GM18499 (cell line): Measurements from ENCODE around the gene SDHA.

ENCODE experiments used
- ATAC-seq: cut with Tn5 transposase; IDR thresholded peaks from one replicate; pipeline ENCODE4 v1.9.1; 2021; ENCODE audit warnings: moderate number of reproducible peaks; ENCODE audit not compliant: insufficient read depth, unreplicated experiment

Gene SDHA

DNA sequence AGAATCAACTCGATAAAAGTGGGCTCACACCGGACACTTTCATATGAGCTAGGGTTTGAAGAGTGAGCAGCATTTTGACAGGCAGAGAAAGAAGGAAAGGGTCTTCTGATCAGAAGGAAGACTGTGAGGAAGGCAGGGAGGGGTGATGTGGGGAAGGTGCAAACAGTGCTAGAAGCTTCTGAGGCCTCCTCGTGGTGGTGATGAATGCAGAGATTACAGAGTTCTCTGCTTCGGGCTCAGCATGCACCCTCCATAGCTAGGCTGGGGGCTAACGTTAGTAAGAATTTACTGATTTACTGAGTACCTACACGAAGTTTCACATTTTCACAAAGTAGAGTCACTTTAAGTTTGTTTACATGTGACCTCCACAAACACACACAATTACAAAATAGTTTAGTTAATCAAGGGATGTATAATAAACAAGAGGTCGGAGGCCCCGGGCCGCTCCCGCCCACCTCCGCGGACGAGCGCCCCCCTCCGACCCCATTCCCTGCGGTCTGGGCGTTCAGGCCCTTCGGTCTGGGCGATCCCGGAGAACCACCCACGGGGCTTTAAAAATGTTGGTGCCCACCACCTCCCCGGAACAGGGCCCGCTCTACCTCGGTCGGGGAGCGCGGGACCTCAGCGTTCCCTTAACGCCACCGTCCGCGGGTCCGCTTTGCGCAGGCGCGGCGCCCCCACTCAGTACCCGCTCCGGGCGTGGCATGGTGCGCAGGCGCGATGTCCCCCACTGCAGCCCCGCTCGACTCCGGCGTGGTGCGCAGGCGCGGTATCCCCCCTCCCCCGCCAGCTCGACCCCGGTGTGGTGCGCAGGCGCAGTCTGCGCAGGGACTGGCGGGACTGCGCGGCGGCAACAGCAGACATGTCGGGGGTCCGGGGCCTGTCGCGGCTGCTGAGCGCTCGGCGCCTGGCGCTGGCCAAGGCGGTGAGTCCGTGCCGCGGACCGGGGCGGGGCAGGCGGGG lies at the start of gene SDHA, which contains the start of gene CCDC127:
Gene SDHA, plus strand, starts transcription at position 827 of the 963 bp plus-strand sequence. Its CDS starts 36 bp downstream, at position 863.
Gene CCDC127, minus strand, starts transcription at position 660 of the 963 bp plus-strand sequence. CDS start 1,304 bp downstream, outside the sequence.
- peak; percentile 34 for ATAC-seq

GRCh38 chr5:169071-169727 lies 48.9 kb upstream of the SDHA start:
- ATAC-seq = no peak

- ATAC-seq = no peak
These were observed 48.4 kb upstream of the SDHA start for GRCh38 chr5:169728-170094.

DNA sequence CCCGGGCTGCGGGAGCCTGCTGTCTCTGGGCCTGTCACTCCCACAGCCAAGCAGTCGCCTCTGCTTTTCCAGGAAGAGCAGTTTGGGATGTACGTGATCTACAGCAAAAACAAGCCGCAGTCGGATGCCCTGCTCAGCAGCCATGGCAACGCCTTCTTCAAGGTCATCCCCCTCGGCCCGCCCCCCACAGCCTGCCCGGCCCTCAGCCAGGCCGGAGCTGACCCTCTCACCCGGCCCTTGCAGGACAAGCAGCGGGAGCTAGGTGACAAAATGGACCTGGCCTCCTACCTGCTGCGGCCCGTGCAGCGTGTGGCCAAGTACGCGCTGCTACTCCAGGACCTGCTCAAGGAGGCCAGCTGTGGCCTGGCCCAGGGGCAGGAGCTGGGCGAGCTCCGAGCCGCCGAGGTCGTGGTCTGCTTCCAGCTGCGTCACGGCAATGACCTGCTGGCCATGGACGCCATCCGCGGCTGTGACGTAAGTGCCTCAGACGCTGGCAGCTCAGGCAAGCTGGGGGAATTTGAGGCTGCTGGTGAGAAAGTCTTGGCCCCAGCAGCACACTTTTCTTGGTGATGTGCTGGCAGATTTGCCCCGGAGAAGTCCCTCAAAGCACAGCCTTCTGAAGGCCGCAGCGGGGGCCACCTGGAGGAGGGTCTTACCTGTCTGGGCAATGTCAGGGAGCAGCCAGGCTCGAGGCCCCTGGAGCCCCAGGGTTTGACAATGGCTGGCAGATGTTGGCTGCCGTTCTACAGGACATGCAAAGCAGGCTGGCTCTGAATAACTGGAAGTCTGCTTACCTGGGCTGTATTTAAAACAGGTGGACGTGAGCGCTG lies 46.9 kb upstream of the SDHA start:
- ATAC-seq = no peak

GRCh38 chr5:171801-172331 lies 46.3 kb upstream of the SDHA start:
- no peak for ATAC-seq

- no peak for ATAC-seq
These were observed 45.7 kb upstream of the SDHA start for GRCh38 chr5:172421-172820.

DNA sequence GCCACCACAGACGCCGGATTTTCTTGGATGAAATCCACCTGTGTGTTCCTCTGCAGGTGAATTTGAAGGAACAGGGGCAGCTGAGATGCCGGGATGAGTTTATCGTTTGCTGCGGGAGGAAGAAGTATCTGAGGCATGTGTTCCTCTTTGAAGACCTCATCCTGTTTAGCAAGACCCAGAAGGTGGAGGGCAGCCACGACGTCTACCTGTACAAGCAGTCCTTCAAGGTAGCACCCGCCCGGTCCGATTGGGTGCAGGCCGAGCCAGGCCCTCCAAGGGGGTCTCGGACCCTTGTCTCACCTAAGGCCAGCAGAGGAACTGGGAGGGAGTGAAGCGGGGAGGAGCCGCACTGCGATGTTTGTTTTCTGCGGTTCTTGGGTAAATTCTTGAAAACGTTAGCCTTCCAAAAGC lies 45.3 kb upstream of the SDHA start:
- no peak for ATAC-seq

GRCh38 chr5:173392-174290 lies 44.5 kb upstream of the SDHA start:
- ATAC-seq = no peak

DNA sequence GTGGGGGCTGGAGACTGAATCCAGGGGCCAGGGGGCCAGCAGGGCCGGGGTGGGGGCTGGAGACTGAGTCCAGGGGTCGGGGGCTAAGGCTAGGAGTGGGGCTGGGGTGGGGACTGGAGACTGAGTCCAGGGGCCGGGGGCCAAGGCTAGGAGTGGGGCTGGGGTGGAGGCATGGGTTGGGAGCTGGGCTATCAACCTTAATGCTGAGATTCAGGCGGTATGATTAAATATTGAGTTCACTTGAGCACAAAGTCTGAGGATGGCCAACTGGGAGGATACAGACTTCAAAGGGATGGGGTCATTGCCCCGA lies 43.9 kb upstream of the SDHA start:
- no peak for ATAC-seq

DNA sequence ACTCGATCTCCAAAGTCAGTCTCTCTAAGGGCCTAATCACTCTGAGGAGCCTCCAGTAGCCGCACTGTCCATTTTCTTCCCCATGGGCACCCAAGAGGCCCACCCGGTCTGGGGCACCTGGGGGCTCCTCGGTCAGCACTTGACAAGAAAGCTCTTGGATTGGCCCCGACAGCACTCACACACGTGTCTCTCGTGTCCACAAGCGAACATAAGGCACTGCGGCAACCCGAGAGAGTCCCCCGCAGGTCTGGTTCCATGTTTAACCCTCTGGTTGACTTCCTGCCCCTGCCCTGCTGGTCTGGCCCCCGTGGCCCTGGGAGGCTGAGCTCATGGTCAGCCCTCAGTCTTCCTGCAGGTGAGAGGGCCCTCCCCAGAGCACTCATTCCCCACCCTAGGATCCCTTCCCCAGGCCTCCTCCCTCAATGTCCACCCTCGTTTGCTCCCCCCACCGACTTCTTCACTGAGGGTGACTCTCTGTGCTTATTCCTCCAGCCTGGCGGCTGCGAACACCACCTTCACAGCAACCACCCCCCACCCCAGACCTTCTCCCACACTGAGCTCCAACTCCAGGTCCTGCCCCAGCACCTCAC lies 43.1 kb upstream of the SDHA start:
- ATAC-seq = no peak

DNA sequence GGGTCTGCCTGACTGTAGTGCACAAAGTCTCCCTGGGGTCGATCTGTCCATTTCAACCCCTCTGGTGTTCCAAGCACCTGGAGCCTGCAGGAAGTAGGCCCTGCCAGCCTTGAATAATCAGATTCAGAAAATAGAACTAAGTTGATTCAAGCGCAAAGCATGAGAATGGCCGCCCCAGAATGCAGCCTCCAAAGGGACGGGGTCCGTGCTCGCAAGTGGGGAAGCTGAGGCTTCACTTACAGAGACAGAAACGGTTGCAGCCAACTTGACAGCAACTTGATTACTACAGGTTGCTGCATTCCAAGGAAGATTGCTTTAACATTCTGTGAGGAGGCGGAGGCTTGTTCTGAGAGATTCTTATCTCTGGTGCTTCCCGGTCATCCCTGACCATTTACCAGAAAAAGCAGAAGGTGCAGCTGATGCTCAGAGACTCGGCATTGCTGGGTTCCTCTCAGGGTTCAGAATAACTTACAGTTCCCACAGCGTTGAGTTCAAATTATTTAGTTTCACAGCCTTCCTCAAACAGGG lies 41.8 kb upstream of the SDHA start:
- no peak for ATAC-seq

DNA sequence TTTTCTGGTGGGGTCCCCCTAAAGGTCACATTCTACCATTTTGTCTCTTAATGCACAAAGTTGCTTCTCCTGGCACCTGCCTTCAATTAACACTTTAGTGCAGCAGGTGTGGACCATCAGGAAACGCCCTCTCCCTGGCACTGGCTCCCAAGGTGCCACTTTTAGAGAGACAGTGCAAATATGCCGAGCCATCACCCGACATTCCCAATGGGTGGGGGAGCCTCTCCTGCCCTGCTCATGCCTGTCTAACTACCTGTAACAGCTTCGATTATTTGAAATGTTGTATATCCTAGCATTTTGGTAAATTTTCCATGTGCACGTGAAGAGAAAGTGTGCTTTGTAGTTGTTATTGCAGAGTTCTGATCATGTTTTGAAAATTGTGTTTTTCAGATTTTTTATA lies 40.0 kb upstream of the SDHA start:
- ATAC-seq = no peak

DNA sequence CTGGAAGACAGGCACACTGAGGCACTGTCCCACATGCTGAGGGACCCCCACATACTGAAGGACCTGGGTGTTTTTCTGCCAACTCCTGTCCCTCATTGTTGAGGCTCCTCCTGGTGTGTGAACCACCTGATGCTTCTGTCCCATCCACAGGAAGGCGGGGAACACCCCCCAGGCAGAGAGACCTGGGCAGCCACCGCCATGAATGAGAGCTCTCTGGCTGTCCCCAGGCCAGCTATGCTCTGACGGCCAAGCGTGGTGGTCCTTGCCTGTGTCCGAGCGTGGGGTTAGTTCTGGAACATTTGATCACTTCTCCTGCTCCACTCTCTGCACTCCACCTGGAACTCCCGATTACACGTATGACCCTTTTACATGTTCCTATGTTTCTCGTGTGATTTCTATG lies 38.7 kb upstream of the SDHA start:
- no peak for ATAC-seq

GRCh38 chr5:180286-180918 lies 37.7 kb upstream of the SDHA start:
- no peak for ATAC-seq

DNA sequence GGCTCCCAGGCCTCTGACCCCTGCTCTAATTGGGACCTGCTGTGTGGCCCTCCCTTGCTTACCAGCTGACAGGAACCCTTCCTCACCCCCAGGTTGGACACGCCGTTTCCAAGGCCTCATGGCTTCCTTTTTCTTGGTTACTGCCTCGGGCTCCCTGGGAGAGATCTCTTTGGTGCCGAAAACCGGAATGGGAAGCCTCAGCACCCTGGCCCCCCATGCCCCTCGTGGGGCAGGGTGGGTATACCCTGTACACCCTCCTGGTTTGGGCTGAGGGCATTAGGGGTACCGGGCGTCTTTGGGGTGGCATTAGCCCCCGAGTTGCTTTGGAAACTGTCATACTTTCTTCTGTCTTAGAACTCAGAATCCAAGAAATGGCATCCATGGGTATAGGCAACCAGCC lies 37.0 kb upstream of the SDHA start:
- ATAC-seq = no peak

- ATAC-seq = no peak
These were observed 36.6 kb upstream of the SDHA start for GRCh38 chr5:181566-181965.

DNA sequence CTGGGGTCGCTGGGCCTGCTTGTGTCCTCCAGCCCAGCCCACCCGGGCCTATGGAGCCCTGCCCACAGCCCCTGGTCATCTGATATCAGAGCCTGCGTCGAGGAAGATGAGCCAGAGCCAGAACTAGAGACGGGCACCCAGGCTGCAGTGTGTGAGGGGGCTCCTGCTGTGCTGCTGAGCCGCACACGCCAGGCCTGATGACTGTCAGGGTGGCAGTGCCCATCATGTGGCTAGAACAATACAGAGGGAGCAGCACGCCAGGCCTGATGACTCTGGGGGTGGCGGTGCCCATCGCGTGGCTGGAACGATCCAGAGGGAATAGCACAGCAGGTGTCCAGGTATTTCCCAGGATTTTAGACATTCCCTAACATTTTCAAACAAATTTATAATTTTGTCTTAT lies 36.0 kb upstream of the SDHA start:
- no peak for ATAC-seq

GRCh38 chr5:184471-184870 lies 33.6 kb upstream of the SDHA start:
- no peak for ATAC-seq
